HepG2 (cell line): ENCODE results near the gene CDH23. TPM values are rescaled to one million over a fixed set of nuclear protein-coding genes. Genes with fewer than 3 reads are reported as not detected.

Source experiments
- BCL6 ChIP-seq: IDR thresholded peaks from 2 replicates; pipeline ENCODE4 v1.6.1; 2016; ENCODE audit warnings: missing genetic modification reagents, missing compliant biosample characterization
- DPF2 ChIP-seq: sonication (generic); formaldehyde crosslinking; IDR thresholded peaks from 2 replicates; pipeline ENCODE4 v1.4.0; 2020; ENCODE audit warnings: mild to moderate bottlenecking, low read depth, missing genetic modification reagents, borderline replicate concordance
- GABPB1 ChIP-seq: IDR thresholded peaks from 2 replicates; pipeline ENCODE4 v1.6.1; 2016; ENCODE audit warnings: mild to moderate bottlenecking, missing genetic modification reagents, moderate library complexity, missing compliant biosample characterization
- GLMP ChIP-seq: sonication (generic); formaldehyde crosslinking; IDR thresholded peaks from 2 replicates; pipeline ENCODE4 v1.9.0; 2021; ENCODE audit warnings: missing genetic modification reagents, mild to moderate bottlenecking, borderline replicate concordance
- KLF16 ChIP-seq, 2 experiments: sonication (generic) in 1 of 2; formaldehyde crosslinking in 1 of 2; IDR thresholded peaks; 2 replicates each; pipeline versions ENCODE4 v1.6.1 to v1.8.0; 2016 to 2023; ENCODE audit warnings: missing genetic modification reagents in 2 of 2, missing compliant biosample characterization in 1 of 2
- KMT2B ChIP-seq: IDR thresholded peaks from 2 replicates; pipeline ENCODE4 v1.6.1; 2016; ENCODE audit warnings: missing genetic modification reagents, missing compliant biosample characterization
- NCOA1 ChIP-seq: sonication (generic); formaldehyde crosslinking; IDR thresholded peaks from 2 replicates; pipeline ENCODE4 v1.9.0; 2021; ENCODE audit warnings: missing genetic modification reagents
- NCOR1 ChIP-seq: fragments of 200-600 bp; sonication (generic); IDR thresholded peaks from 2 replicates; pipeline ENCODE4 v1.7.0; 2017; ENCODE audit warnings: antibody characterized with exemption, low read length, borderline replicate concordance
- NFYB ChIP-seq: sonication (generic); formaldehyde crosslinking; IDR thresholded peaks from 2 replicates; pipeline ENCODE4 v1.4.0; 2020; ENCODE audit warnings: missing genetic modification reagents
- NR2C2 ChIP-seq: sonication (generic); formaldehyde crosslinking; IDR thresholded peaks from 2 replicates; pipeline ENCODE4 v1.4.0; 2020; ENCODE audit warnings: missing genetic modification reagents, mild to moderate bottlenecking, moderate library complexity, borderline replicate concordance
- PATZ1 ChIP-seq: sonication (generic); formaldehyde crosslinking; IDR thresholded peaks from 2 replicates; pipeline ENCODE4 v1.4.0; 2020; ENCODE audit warnings: missing genetic modification reagents
- PAXIP1 ChIP-seq: sonication (generic); formaldehyde crosslinking; conservative IDR thresholded peaks from 2 replicates; pipeline ENCODE4 v1.4.0; 2020; ENCODE audit warnings: mild to moderate bottlenecking, missing genetic modification reagents, moderate library complexity
- ZC3H13 ChIP-seq: sonication (generic); formaldehyde crosslinking; IDR thresholded peaks from 2 replicates; pipeline ENCODE4 v1.8.1; 2023; ENCODE audit warnings: mild to moderate bottlenecking, missing genetic modification reagents, moderate library complexity
- ZNF205 ChIP-seq: IDR thresholded peaks from 2 replicates; pipeline ENCODE4 v1.6.1; 2018; ENCODE audit warnings: missing biosample characterization, missing genetic modification reagents
- ZNF44 ChIP-seq: sonication (generic); formaldehyde crosslinking; IDR thresholded peaks from 2 replicates; pipeline ENCODE4 v1.5.1; 2020; ENCODE audit warnings: mild to moderate bottlenecking, missing genetic modification reagents
- ZNF512B ChIP-seq: sonication (generic); formaldehyde crosslinking; IDR thresholded peaks from 2 replicates; pipeline ENCODE4 v1.5.1; 2020; ENCODE audit warnings: missing genetic modification reagents, mild to moderate bottlenecking, borderline replicate concordance
- ZNF816 ChIP-seq: sonication (generic); formaldehyde crosslinking; IDR thresholded peaks from 2 replicates; pipeline ENCODE4 v1.8.0; 2022; ENCODE audit warnings: missing genetic modification reagents, mild to moderate bottlenecking, borderline replicate concordance
- ZSCAN25 ChIP-seq: sonication (generic); formaldehyde crosslinking; IDR thresholded peaks from 2 replicates; pipeline ENCODE4 v1.8.0; 2022; ENCODE audit warnings: mild to moderate bottlenecking, missing genetic modification reagents
- polyA plus RNA-seq, 8 experiments: library from polyadenylated mRNA; depleted of rRNA in 3 of 8; stranded (reverse) in 7 of 8; unstranded in 1 of 8; fragments of >200 nt; fragmentation: Illumina TruSeq in 4 of 8; extraction: Trizol in 4 of 8; gene quantifications; 2 replicates each; pipeline versions ENCODE4 v1.2.1 to v1.2.3, GENCODE V29; 2011 to 2016; ENCODE audit warnings: low read depth in 4 of 8, missing spikeins in 1 of 8, mixed read lengths in 1 of 8; ENCODE audit not compliant: insufficient read depth in 1 of 8
- total RNA-seq, 5 experiments: library from RNA; depleted of rRNA; stranded (reverse); fragments of >200 nt; fragmentation: Illumina TruSeq; extraction: Trizol; gene quantifications; 2 replicates each; pipeline ENCODE4 v1.2.3, GENCODE V29; 2016; ENCODE audit warnings: low read depth in 1 of 5

Gene CDH23
- total and polyA plus RNA-seq, 2 of the 13 experiments (the other 11 are each of a cell fraction or from before 2014, with no cell fraction given): 0.13 TPM; not detected in 1

GRCh38 chr10:71850743-71851464 lies 454.2 kb downstream of the CDH23 start, which contains the start of gene PSAP (continued):
- no peak for TF ChIP-seq NCOA1 (CRISPR knock-in tag)
- peak; percentile 68 for TF ChIP-seq ZSCAN25
- peak in 1 of 2 experiments; percentile 72; a peak in 1 of 4 replicates for TF ChIP-seq KLF16 (CRISPR knock-in tag; IDR thresholded peaks at IDR 0.05)
- TF ChIP-seq NR2C2 (CRISPR knock-in tag): peak; percentile 63
- peak; percentile 86 for TF ChIP-seq ZNF205 (CRISPR knock-in tag)
- TF ChIP-seq KMT2B: no peak; the same call in 1 of the 2 replicates
- no peak for TF ChIP-seq GLMP
- TF ChIP-seq GABPB1: peak; percentile 79
- TF ChIP-seq ZNF512B (CRISPR knock-in tag): 0 out of 2 replicates have a peak, but pooled peaks have one; percentile 58
- peak; percentile 17; the same call in 1 of the 2 replicates for TF ChIP-seq BCL6 (CRISPR knock-in tag)
- TF ChIP-seq PAXIP1 (CRISPR knock-in tag): peak; percentile 51
- TF ChIP-seq NCOR1: no peak; the same call in 1 of the 2 replicates
- no peak; the same call in 1 of the 2 replicates for TF ChIP-seq ZNF816 (CRISPR knock-in tag)
- TF ChIP-seq ZNF44 (CRISPR knock-in tag): peak; percentile 85
- TF ChIP-seq ZC3H13 (CRISPR knock-in tag): peak; percentile 40; the same call in 1 of the 2 replicates
- TF ChIP-seq DPF2 (CRISPR knock-in tag): no peak
- TF ChIP-seq NFYB (CRISPR knock-in tag): no peak; the same call in 1 of the 2 replicates
- TF ChIP-seq PATZ1 (CRISPR knock-in tag): peak; percentile 96
